Upper lobe of left lung (tissue), 6 donors: ENCODE data around the gene HLA-DPA1. TPM values are rescaled to one million over a fixed set of nuclear protein-coding genes. Genes with fewer than 3 reads are reported as not detected.

Experiments
- ATAC-seq, 2 donors: fragments of 200-7000 bp; cut with Tn5 transposase; one replicate each; pipeline ENCODE4 v1.9.1; 2022; ENCODE audit warnings: mild to moderate bottlenecking in 2 of 2, moderate library complexity in 2 of 2; ENCODE audit not compliant: low FRiP score in 2 of 2
- DNase-seq, 2 donors: peaks; one replicate each; pipeline ENCODE4 v3.0.0-alpha.2; 2019 to 2020
- H3K27ac ChIP-seq, 4 donors: fragments of 200-600 bp; sonication (generic); one replicate each; pipeline ENCODE4 v1.5.1; 2016 to 2019
- H3K27me3 ChIP-seq, 4 donors: fragments of 200-600 bp; sonication (generic); one replicate each; pipeline ENCODE4 v1.5.1; 2017 to 2019
- H3K36me3 ChIP-seq, 4 donors: fragments of 200-600 bp; sonication (generic); one replicate each; pipeline ENCODE4 v1.5.1; 2016 to 2019
- H3K4me1 ChIP-seq, 4 donors: fragments of 200-600 bp; sonication (generic); one replicate each; pipeline ENCODE4 v1.5.1; 2018 to 2019
- H3K4me3 ChIP-seq, 4 donors: fragments of 200-600 bp; sonication (generic); one replicate each; pipeline ENCODE4 v1.5.1; 2017 to 2019; ENCODE audit warnings: mild to moderate bottlenecking in 2 of 4, moderate library complexity in 1 of 4
- H3K9me3 ChIP-seq, 4 donors: fragments of 200-600 bp; sonication (generic); one replicate each; pipeline ENCODE4 v1.5.1; 2018 to 2019
- EP300 ChIP-seq, 4 donors: sonication (generic); formaldehyde crosslinking; IDR thresholded peaks; one replicate each; pipeline ENCODE4 v1.5.1; 2017; ENCODE audit warnings: antibody characterized with exemption in 4 of 4, control low read depth in 2 of 4
- POLR2A ChIP-seq, 4 donors: fragments of 450-650 bp; IDR thresholded peaks; one replicate each; pipeline ENCODE4 v1.5.1; 2016 to 2017; ENCODE audit warnings: antibody characterized with exemption in 4 of 4, mild to moderate bottlenecking in 2 of 4
- POLR2AphosphoS5 ChIP-seq, 2 donors: sonication (generic); formaldehyde crosslinking; IDR thresholded peaks; one replicate each; pipeline ENCODE4 v1.5.1; 2017; ENCODE audit warnings: antibody characterized with exemption in 2 of 2
- WGBS, 2 donors: methylation state at CpG; one replicate each; pipeline ENCODE4 v1.1.5; 2017 to 2018; 5-methylcytosine and 5-hydroxymethylcytosine counted together
- total RNA-seq, 6 donors: library from RNA; depleted of rRNA in 4 of 6; stranded (reverse); fragments of >200 nt in 4 of 6; gene quantifications; one replicate each; pipeline versions ENCODE4 v1.1.0 to v1.2.1, GENCODE V29; 2016 to 2021
- TF ChIP-seq, protein P1 (sequence below), 6 experiments: fragments of 450-650 bp in 4 of 6; fragments of 200-600 bp in 2 of 6; sonication (generic) in 2 of 6; IDR thresholded peaks; one replicate each; pipeline ENCODE4 v1.5.1; 2016 to 2019; ENCODE audit warnings: antibody characterized with exemption in 6 of 6
- donor health status: DM: no; HTN: no; CAD: no; lungs with moderate emphysema.
- donor health status: DM: no; HTN: yes; CAD: no; lungs with severe emphysema.

The HLA-DPA1 gene
- total RNA-seq, 6 donors from 2014 or later: 109 to 674 (median 399) TPM

DNA sequence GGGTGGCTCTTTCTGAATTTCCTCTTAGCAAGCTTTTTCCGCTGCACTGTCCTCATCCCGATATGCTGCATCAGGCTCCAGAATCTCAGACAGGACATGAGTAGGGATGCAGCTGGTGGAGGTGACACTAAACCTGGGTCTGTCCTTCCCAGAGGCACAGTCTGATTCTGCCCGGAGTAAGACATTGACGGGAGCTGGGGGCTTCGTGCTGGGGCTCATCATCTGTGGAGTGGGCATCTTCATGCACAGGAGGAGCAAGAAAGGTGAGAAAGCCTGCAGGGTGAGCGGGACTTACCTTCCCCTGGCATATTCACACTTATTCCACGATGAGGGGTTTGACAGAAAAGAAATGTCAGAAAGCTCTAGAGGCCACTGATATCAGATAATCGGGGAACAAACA, 12.2 kb upstream of the HLA-DPA1 start:
- H3K27ac ChIP-seq: no peak overlapping the region
- no peak for ATAC-seq
- no peak for DNase-seq
- WGBS, 2 donors: 60 to 95% methylated on average over 8 of the region's 8 CpGs
- no peak overlapping the region for H3K4me3 ChIP-seq
- H3K4me1 ChIP-seq: peaks cover 4 to 17% (median 12%) of the 10 kb centered on the region in 4 donors
- peaks cover 7 to 45% (median 17%) of the 10 kb centered on the region in 4 donors for H3K36me3 ChIP-seq
- no peaks in the 10 kb centered on the region for H3K27me3 ChIP-seq
- no peaks in the 10 kb centered on the region for H3K9me3 ChIP-seq
- TF ChIP-seq EP300 (IDR thresholded peaks at IDR 0.05): no peak
- TF ChIP-seq, protein P1, sequence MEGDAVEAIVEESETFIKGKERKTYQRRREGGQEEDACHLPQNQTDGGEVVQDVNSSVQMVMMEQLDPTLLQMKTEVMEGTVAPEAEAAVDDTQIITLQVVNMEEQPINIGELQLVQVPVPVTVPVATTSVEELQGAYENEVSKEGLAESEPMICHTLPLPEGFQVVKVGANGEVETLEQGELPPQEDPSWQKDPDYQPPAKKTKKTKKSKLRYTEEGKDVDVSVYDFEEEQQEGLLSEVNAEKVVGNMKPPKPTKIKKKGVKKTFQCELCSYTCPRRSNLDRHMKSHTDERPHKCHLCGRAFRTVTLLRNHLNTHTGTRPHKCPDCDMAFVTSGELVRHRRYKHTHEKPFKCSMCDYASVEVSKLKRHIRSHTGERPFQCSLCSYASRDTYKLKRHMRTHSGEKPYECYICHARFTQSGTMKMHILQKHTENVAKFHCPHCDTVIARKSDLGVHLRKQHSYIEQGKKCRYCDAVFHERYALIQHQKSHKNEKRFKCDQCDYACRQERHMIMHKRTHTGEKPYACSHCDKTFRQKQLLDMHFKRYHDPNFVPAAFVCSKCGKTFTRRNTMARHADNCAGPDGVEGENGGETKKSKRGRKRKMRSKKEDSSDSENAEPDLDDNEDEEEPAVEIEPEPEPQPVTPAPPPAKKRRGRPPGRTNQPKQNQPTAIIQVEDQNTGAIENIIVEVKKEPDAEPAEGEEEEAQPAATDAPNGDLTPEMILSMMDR (IDR thresholded peaks at IDR 0.05): no peak
- no peak for TF ChIP-seq POLR2A (IDR thresholded peaks at IDR 0.05)
- no peak for TF ChIP-seq POLR2AphosphoS5 (IDR thresholded peaks at IDR 0.05)

DNA sequence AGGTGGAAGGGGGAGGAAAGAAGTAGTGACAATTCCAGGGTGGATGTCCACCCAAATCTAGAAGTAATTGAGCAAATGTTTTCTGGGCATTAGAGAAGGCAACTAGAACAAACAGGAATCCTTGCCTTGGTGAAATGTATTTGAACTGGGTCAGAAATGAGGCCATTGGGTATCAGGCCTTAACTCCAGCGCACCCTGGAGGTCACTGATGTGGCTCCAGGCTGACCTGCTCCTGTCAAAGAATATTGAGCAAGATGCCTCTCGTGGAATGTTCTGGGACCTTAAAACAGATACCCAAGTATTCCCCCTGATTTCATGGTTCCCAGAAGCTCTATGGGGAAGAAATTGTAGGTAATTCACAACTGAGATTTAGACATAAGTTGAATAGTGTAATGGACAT, 9.3 kb upstream of the HLA-DPA1 start:
- DNase-seq (no peak), ATAC-seq (peak in 1 of 2 donors; percentile 39)
- Histone ChIP-seq H3K27ac (peak overlapping the region in 2 of 4 donors; percentile 73 to 92), H3K27me3 (no peaks in the 10 kb centered on the region), H3K9me3 (no peaks in the 10 kb centered on the region), H3K4me1 (peaks cover 10 to 25% (median 16%) of the 10 kb centered on the region in 4 donors), H3K36me3 (peaks cover 7 to 43% (median 17%) of the 10 kb centered on the region in 4 donors), H3K4me3 (no peak overlapping the region)
- no peak for TF ChIP-seq POLR2AphosphoS5 (IDR thresholded peaks at IDR 0.05)
- TF ChIP-seq, protein P1 (IDR thresholded peaks at IDR 0.05): peak; percentile 28 to 85 (median 54)
- WGBS, 2 donors: 0 to 51% methylated on average over 2 of the region's 2 CpGs

DNA sequence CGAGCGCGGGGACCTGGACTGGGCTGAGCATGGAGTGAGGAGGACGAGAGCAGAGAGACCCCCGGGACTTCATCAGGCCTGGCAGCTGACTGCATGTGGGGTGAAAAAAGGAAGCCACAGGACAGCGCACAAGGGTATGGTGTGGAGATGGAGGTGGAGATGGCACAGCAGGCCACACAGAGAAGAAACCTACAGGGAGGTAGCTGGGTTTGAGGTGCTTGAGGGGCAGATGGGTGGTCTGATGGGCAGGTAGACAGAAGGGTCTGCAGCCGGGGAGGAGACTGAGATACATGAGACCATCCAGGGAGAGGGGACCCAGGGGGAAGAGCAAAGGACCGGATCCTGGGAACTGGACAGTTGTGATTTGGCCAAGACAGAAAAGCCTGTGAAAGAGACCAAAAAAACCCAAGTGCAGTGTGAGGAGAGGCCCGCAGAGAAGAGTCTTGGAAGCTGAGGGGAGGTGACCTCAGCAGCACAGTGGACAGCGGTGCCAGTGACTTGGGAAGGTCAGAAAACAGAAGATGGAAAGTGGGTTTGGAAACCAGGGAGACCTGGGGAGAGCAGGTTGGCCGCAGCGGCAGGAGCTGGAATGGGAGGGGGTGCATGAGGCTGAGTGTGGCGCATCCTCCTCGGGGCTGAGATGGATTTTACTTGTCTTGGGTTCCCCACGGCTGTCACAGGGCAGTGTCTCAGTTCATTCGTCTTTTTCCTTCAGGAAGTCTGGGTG, 7.8 kb upstream of the HLA-DPA1 start:
- TF ChIP-seq EP300 (IDR thresholded peaks at IDR 0.05) (no peak), POLR2AphosphoS5 (IDR thresholded peaks at IDR 0.05) (no peak), POLR2A (IDR thresholded peaks at IDR 0.05) (no peak)
- TF ChIP-seq, protein P1 (IDR thresholded peaks at IDR 0.05): no peak
- no peak for DNase-seq
- Histone ChIP-seq H3K4me1 (peaks cover 15 to 25% (median 19%) of the 10 kb centered on the region in 4 donors), H3K27me3 (no peaks in the 10 kb centered on the region), H3K4me3 (peak overlapping the region; percentile 39 to 47 (median 44)), H3K36me3 (peaks cover 7 to 28% (median 12%) of the 10 kb centered on the region in 4 donors), H3K9me3 (no peaks in the 10 kb centered on the region), H3K27ac (peak overlapping the region; percentile 84 to 92 (median 88))
- peak in 1 of 2 donors; percentile 1 for ATAC-seq
- WGBS, 2 donors: 73 to 80% methylated on average over 15 to 16 of the region's 16 CpGs

DNA sequence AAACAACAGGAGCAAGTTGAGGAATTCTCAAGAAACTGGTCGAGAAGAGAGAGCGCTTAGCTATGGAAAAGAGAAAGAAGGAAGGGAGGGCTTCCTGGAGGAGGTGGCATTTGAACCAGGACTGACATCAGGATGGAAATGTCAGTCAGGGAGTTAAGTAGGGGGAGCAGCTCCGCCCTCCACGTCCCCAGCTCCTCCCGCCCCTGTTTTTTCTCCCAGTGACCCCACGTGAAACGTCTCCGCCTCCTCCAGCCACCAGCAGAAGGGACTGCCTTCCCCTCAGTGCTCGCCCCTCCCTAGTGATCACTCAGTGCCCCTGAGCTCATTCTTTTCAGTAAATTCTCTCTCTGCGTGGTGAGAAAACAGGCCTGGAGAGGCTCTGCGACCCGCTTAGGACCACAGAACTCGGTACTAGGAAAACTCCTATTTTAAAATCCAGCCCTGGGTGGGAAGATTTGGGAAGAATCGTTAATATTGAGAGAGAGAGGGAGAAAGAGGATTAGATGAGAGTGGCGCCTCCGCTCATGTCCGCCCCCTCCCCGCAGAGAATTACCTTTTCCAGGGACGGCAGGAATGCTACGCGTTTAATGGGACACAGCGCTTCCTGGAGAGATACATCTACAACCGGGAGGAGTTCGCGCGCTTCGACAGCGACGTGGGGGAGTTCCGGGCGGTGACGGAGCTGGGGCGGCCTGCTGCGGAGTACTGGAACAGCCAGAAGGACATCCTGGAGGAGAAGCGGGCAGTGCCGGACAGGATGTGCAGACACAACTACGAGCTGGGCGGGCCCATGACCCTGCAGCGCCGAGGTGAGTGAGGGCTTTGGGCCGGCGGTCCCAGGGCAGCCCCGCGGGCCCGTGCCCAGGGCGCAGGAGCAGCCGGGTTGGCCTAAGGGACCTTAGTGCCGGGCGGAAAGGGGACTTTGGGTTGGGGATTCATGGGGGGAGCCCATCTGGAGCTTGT, 7.0 kb upstream of the HLA-DPA1 start:
- ATAC-seq (peak; percentile 65 to 83), DNase-seq (peak; percentile 85 to 88)
- H3K27me3 ChIP-seq: no peaks in the 10 kb centered on the region
- no peaks in the 10 kb centered on the region for H3K9me3 ChIP-seq
- H3K4me1 ChIP-seq: peaks cover 15 to 29% (median 24%) of the 10 kb centered on the region in 4 donors
- peaks cover 4 to 20% (median 6%) of the 10 kb centered on the region in 4 donors for H3K36me3 ChIP-seq
- WGBS, 2 donors: 29 to 38% methylated on average over 45 to 48 of the region's 49 CpGs
- H3K4me3 ChIP-seq: peak overlapping the region; percentile 39 to 47 (median 44)
- peak overlapping the region; percentile 84 to 92 (median 88) for H3K27ac ChIP-seq
- TF ChIP-seq, protein P1 (IDR thresholded peaks at IDR 0.05): no peak
- TF ChIP-seq EP300 (IDR thresholded peaks at IDR 0.05) (peak in 1 of 4 donors; percentile 17), POLR2AphosphoS5 (IDR thresholded peaks at IDR 0.05) (peak; percentile 58 to 84), POLR2A (IDR thresholded peaks at IDR 0.05) (peak in 3 of 4 donors; percentile 27 to 57 (median 33))
